Fibroblast of pulmonary artery (primary cell): ENCODE results near the gene THOC5.

Experiments used
- DNase-seq: peaks from one replicate; pipeline ENCODE4 v3.0.0-alpha.2; 2010; ENCODE audit warnings: low read depth
- H3K4me3 ChIP-seq: replicated peaks from 2 replicates; pipeline ENCODE4 v1.5.1; 2011; ENCODE audit warnings: low read depth, mild to moderate bottlenecking, control low read depth, low read length, moderate library complexity
- TF ChIP-seq, protein P1 (sequence below): IDR thresholded peaks from 2 replicates; pipeline ENCODE4 v1.5.1; 2011; ENCODE audit warnings: mild to moderate bottlenecking, control low read depth, low read length, inconsistent platforms; ENCODE audit errors: missing control alignments

Gene THOC5

DNA sequence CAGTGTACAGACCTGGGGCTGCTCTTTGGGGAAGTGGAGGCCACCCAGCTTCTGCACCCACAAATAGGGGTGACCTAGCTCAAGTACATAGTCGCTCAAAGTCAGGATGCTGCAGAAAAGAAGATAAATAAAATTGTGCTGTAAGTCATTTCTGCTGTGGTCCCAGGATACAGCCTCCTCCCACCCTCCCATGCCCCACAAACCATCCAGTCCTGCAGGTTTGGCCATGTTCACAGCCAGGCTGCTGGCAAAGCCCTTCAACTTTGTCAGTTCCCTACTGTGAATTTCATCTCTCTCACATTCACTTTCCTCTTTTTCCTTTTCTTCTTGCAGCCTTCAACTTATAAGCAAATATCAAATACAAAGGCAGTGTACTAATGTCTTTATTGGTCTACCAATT lies 33.6 kb downstream of the THOC5 start:
- TF ChIP-seq, protein P1, sequence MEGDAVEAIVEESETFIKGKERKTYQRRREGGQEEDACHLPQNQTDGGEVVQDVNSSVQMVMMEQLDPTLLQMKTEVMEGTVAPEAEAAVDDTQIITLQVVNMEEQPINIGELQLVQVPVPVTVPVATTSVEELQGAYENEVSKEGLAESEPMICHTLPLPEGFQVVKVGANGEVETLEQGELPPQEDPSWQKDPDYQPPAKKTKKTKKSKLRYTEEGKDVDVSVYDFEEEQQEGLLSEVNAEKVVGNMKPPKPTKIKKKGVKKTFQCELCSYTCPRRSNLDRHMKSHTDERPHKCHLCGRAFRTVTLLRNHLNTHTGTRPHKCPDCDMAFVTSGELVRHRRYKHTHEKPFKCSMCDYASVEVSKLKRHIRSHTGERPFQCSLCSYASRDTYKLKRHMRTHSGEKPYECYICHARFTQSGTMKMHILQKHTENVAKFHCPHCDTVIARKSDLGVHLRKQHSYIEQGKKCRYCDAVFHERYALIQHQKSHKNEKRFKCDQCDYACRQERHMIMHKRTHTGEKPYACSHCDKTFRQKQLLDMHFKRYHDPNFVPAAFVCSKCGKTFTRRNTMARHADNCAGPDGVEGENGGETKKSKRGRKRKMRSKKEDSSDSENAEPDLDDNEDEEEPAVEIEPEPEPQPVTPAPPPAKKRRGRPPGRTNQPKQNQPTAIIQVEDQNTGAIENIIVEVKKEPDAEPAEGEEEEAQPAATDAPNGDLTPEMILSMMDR, result no peak
- H3K4me3 ChIP-seq, result no peak overlapping the region
- no peak for DNase-seq

DNA sequence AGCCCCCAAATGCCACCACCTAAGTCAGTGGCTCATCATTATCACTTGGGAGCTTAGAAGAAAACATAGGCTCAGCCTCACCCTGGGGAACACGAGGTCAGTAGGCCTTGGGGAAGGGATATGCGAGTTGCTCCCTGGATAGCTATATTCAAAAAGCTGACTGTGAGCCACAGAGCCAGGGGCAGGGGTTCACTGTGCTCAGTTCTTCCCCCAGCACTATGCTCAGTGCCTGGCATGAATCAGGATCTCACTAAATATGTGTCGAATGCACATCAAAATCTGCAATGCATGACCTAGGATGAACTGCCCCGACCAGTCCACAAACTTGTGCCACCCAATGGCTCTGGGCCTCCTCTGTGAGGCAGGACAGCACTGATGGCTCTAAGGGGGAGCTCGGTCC lies 35.1 kb downstream of the THOC5 start:
- TF ChIP-seq, protein P1, result no peak
- no peak overlapping the region for H3K4me3 ChIP-seq
- DNase-seq, result no peak

DNA sequence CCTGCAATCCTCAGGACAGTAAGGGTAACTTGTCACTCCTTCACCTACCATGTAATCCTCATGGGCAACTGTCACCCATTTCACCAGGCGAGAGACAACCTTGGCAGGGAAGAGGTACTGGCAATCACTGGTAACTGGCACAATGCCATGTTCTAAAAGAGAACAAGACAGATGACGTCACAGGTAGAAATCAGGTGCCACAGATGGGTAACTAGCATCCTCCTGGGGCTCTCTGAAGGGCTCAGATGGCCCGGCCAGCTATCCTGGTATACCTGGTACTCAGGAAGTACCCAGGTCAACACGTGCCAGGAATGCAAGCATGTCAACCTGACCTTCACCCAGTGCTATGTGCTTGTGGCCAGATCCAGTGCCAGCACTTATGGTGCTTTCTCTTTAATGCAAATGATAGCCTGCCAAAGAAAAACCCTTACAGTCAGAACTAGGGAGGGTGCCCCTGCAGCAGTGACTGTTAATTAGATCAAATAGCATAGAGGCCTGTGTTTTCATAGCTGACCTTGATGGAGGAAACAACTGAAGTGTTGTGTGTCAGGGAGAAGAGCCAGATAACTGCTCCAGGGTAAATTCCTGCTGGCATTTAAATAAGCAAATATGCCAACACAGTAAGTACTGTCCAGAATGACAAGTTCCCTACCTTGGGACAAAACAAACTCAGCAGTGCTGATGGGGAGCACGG lies 36.2 kb downstream of the THOC5 start:
- DNase-seq, result no peak
- H3K4me3 ChIP-seq, result no peak overlapping the region
- TF ChIP-seq, protein P1, result no peak

DNA sequence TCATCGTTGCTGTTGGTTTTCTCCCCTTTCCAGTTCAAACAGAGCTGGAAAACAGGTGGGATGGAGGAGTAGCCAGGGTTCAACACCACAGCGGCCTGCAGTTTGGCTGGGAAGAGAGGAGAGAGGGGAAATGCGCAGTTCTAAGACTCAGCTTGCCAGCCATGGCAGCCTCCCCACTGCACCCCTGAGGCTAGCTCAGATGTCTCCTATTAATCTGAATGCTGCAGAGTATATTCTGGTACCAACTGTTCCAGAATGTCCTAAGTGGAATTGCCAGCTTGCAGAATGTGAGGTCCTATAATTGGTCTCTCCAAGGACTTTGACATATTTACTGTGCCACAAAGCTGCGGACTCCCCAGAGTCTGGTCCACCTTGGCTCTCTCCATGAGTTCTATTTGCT lies 41.5 kb downstream of the THOC5 start:
- no peak for DNase-seq
- no peak overlapping the region for H3K4me3 ChIP-seq
- TF ChIP-seq, protein P1, result no peak

DNA sequence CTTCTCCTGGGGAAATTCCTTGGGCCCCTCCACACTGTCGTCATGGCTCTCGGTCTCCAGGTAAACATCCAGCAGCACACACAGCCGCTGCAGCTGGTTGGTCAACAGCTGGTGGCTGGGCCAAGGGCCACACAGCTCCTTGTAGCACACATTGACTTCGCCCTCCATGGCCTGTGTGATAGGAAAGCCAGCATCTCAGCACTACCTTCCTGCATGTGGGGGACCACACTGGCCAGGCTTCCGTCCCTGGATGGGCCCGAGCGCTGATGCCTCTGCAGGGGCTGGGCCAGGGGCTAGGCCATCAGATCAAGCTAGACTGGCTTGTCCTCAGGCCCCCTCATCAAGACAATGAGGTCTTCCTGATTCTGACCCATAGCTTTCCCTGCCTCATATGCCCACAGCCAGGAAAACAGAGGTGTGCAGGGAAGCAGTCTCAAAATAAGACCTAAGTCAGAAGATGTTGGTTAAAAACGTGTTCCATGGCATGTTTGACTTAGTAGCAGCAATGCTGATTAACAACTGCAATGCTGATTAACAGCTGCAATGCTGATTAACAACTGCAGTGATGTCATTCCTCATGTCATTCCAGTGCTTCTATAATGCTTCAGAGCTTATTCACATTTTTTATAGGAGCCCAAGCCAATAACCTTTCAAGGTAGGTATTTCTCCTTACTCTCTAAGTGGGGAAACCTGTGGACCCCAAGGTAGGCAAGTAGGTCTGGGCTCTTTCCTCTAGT lies 42.3 kb downstream of the THOC5 start:
- TF ChIP-seq, protein P1, result no peak
- DNase-seq, result no peak
- H3K4me3 ChIP-seq, result no peak overlapping the region

DNA sequence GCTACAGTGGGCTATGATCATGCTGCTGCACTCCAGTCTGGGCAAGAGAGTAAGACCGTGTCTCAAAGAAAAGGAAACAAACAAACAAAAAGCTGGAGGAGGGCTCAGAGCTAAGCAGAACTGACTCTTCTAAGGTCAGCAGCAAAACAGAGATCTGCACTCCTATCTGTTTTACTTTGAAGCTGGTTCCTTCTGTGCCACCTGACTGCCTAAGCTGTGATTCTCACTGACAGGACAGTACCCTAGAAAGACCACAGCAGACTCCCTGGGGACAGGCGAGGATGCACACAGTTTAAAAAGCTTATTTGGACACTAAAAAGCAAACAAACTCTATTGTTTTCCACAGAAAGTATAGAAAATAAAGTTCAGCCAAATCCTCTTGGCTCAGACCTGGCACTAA lies 43.0 kb downstream of the THOC5 start:
- DNase-seq, result no peak
- no peak overlapping the region for H3K4me3 ChIP-seq
- TF ChIP-seq, protein P1, result no peak

DNA sequence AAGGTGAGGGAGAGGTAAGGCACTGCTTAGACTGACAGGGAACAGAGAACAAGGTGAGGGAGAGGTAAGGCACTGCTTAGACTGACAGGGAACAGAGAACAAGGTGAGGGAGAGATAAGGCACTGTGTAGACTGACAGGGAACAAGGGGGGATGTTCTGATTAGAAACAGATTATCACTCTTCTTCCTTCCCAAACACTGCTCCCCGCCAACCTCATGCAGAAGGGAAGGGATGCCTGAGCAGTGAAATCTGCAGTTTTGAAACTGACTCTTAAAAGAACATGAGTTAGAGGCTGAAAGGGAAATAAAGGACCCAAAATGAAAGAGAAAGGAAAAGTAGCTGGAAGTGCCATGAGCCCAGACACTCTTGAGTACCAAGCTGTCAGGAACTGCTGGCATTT lies 43.7 kb downstream of the THOC5 start:
- no peak for DNase-seq
- H3K4me3 ChIP-seq, result no peak overlapping the region
- TF ChIP-seq, protein P1, result no peak
